Heart left ventricle (tissue), 13 donors: ENCODE results near the gene TPRN.

ENCODE experiments used
- POLR2A ChIP-seq, 2 donors: fragments of 450-650 bp; IDR thresholded peaks; one replicate each; pipeline ENCODE4 v1.6.1; 2017; ENCODE audit warnings: antibody characterized with exemption in 2 of 2, mild to moderate bottlenecking in 2 of 2, moderate library complexity in 2 of 2
- TF ChIP-seq, protein P1 (sequence below), 12 donors: fragments of 200-600 bp; sonication (generic) in 4 of 12; IDR thresholded peaks; one replicate each; pipeline versions ENCODE4 v1.5.0 to v1.8.0; 2018 to 2022; ENCODE audit warnings: antibody characterized with exemption in 12 of 12, mild to moderate bottlenecking in 5 of 12
- donor health status: ischemic (EF 13 %, LVEDD 7.1; RV severe dilation, severe dysfunction).
- donor health status: DM: no; HTN: yes; CAD: no.
- donor health status: DM: no; HTN: no; CAD: no.
- donor health status: ischemic (EF 25% LVEDD 6.9; RV normal size, moderate dysfunction).
- donor health status: ischemic (EF 25% LVEDD 5.7; RV mildly dilated, moderate dysfunction).
- donor health status: ischemic (EF 35%, LVEDD 5.7; RV mildly dilated, moderate dysfunction).
- donor health status: nonischemic (EF 11% LVEDD 7.7; RV severe dilation, severe dysfunction).
- donor health status: DM: yes; HTN: yes; CAD: no.
- donor health status: PGD.
- donor health status: ischemic (EF 29% LVEDD 5.4; RV normal size, mild dysfunction).
- donor health status: nonischemic (EF 23%, LVEDD 6.1; RV moderate dilation, normal function).

GRCh38 chr9:137188086-137188489, 12.5 kb downstream of the TPRN start:
- TF ChIP-seq, protein P1, sequence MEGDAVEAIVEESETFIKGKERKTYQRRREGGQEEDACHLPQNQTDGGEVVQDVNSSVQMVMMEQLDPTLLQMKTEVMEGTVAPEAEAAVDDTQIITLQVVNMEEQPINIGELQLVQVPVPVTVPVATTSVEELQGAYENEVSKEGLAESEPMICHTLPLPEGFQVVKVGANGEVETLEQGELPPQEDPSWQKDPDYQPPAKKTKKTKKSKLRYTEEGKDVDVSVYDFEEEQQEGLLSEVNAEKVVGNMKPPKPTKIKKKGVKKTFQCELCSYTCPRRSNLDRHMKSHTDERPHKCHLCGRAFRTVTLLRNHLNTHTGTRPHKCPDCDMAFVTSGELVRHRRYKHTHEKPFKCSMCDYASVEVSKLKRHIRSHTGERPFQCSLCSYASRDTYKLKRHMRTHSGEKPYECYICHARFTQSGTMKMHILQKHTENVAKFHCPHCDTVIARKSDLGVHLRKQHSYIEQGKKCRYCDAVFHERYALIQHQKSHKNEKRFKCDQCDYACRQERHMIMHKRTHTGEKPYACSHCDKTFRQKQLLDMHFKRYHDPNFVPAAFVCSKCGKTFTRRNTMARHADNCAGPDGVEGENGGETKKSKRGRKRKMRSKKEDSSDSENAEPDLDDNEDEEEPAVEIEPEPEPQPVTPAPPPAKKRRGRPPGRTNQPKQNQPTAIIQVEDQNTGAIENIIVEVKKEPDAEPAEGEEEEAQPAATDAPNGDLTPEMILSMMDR (IDR thresholded peaks at IDR 0.05) = no peak
- TF ChIP-seq POLR2A (IDR thresholded peaks at IDR 0.05) = no peak
